ENCODE data around the gene BMS1. TPM values are rescaled to one million over a fixed set of nuclear protein-coding genes. Genes with fewer than 3 reads are reported as not detected.

Gene BMS1
- total RNA-seq, 1 donor from 2014 or later: 21.8 TPM

- Mint-ChIP-seq H3K27ac (no peak overlapping the region), H3K9me3 (no peaks in the 10 kb centered on the region), H3K27me3 (peaks cover 74% of the 10 kb centered on the region), H3K4me1 (ENCODE audit: unreplicated experiment) (no peaks in the 10 kb centered on the region), H3K36me3 (no peaks in the 10 kb centered on the region), H3K4me3 (peak overlapping the region; percentile 85)
- TF ChIP-seq CTCF (conservative IDR thresholded peaks at IDR 0.05): peak; percentile 85
- no peak for DNase-seq (ENCODE audit: extremely low spot score, unreplicated experiment)
Observed at GRCh38 chr10:42753126-42753506, 29.5 kb upstream of the BMS1 start.

- H3K27me3 Mint-ChIP-seq: peaks cover 76% of the 10 kb centered on the region
- no peak for TF ChIP-seq CTCF (conservative IDR thresholded peaks at IDR 0.05)
- no peak overlapping the region for H3K27ac Mint-ChIP-seq
- no peaks in the 10 kb centered on the region for H3K9me3 Mint-ChIP-seq
- H3K36me3 Mint-ChIP-seq: no peaks in the 10 kb centered on the region
- DNase-seq (ENCODE audit: extremely low spot score, unreplicated experiment): no peak
- H3K4me3 Mint-ChIP-seq: peak overlapping the region; percentile 85
- no peaks in the 10 kb centered on the region for H3K4me1 Mint-ChIP-seq (ENCODE audit: unreplicated experiment)
Observed at GRCh38 chr10:42753507-42754154, 29.0 kb upstream of the BMS1 start.

- Mint-ChIP-seq H3K4me3 (peak overlapping the region; percentile 85), H3K36me3 (no peaks in the 10 kb centered on the region), H3K9me3 (no peaks in the 10 kb centered on the region), H3K4me1 (ENCODE audit: unreplicated experiment) (no peaks in the 10 kb centered on the region), H3K27me3 (peaks cover 78% of the 10 kb centered on the region), H3K27ac (no peak overlapping the region)
- DNase-seq (ENCODE audit: extremely low spot score, unreplicated experiment): no peak
- peak; percentile 39 for TF ChIP-seq CTCF (conservative IDR thresholded peaks at IDR 0.05)
Observed at GRCh38 chr10:42754155-42755027, 28.2 kb upstream of the BMS1 start.

GRCh38 chr10:42755028-42755451 lies 27.6 kb upstream of the BMS1 start:
- peaks cover 82% of the 10 kb centered on the region for H3K27me3 Mint-ChIP-seq

GRCh38 chr10:42755556-42756093 lies 27.0 kb upstream of the BMS1 start:
- H3K27ac Mint-ChIP-seq: no peak overlapping the region
- H3K4me1 Mint-ChIP-seq (ENCODE audit: unreplicated experiment): no peaks in the 10 kb centered on the region
- no peak for DNase-seq (ENCODE audit: extremely low spot score, unreplicated experiment)
- H3K9me3 Mint-ChIP-seq: no peaks in the 10 kb centered on the region
- H3K36me3 Mint-ChIP-seq: no peaks in the 10 kb centered on the region
- no peak for TF ChIP-seq CTCF (conservative IDR thresholded peaks at IDR 0.05)
- peak overlapping the region; percentile 73 for H3K4me3 Mint-ChIP-seq
- H3K27me3 Mint-ChIP-seq: peaks cover 85% of the 10 kb centered on the region

More at GRCh38 chr10:42755028-42755451, 27.6 kb upstream of the BMS1 start:
- no peak for DNase-seq (ENCODE audit: extremely low spot score, unreplicated experiment)
- no peak for TF ChIP-seq CTCF (conservative IDR thresholded peaks at IDR 0.05)
- H3K4me1 Mint-ChIP-seq (ENCODE audit: unreplicated experiment): no peaks in the 10 kb centered on the region
- H3K27ac Mint-ChIP-seq: no peak overlapping the region
- no peak overlapping the region for H3K4me3 Mint-ChIP-seq
- no peaks in the 10 kb centered on the region for H3K9me3 Mint-ChIP-seq
- H3K36me3 Mint-ChIP-seq: no peaks in the 10 kb centered on the region
